CD14-positive monocyte (primary cell): Measurements from ENCODE around the gene SRPX. TPM values are rescaled to one million over a fixed set of nuclear protein-coding genes. Genes with fewer than 3 reads are reported as not detected.
A peak's percentile ranks its signal among the peaks of the same experiment; 100 is the strongest.

Experiments
- DNase-seq, 3 donors: peaks; one replicate each; pipeline ENCODE4 v3.0.0-alpha.2; 2011 to 2022
- H2AFZ ChIP-seq: 2 replicates; pipeline ENCODE4 v1.6.0; 2012; ENCODE audit warnings: mild to moderate bottlenecking, low read depth, low read length, inconsistent platforms; ENCODE audit not compliant: insufficient read depth, poor library complexity, severe bottlenecking
- H3K27ac ChIP-seq, 2 donors: 1 replicate in 1 of 2; 2 replicates in 1 of 2; pipeline ENCODE4 v1.5.1; 2012 to 2013; ENCODE audit warnings: low read length in 2 of 2, control low read depth in 1 of 2, inconsistent platforms in 1 of 2, low read depth in 1 of 2, mild to moderate bottlenecking in 1 of 2
- H3K27me3 ChIP-seq, 2 donors: one replicate each; pipeline versions ENCODE4 v1.6.0 to v1.6.1; 2011 to 2013; ENCODE audit warnings: low read length in 2 of 2; ENCODE audit not compliant: control insufficient read depth in 2 of 2, insufficient read depth in 2 of 2
- H3K36me3 ChIP-seq, 2 donors: replicated peaks in 1 of 2; 1 replicate in 1 of 2; 2 replicates in 1 of 2; pipeline versions ENCODE4 v1.5.1 to v1.6.1; 2012 to 2013; ENCODE audit warnings: low read length in 2 of 2, control low read depth in 1 of 2, inconsistent platforms in 1 of 2, mild to moderate bottlenecking in 1 of 2; ENCODE audit not compliant: insufficient read depth in 2 of 2, control insufficient read depth in 1 of 2
- H3K4me1 ChIP-seq, 2 donors: 1 replicate in 1 of 2; 2 replicates in 1 of 2; pipeline versions ENCODE4 v1.5.1 to v1.6.1; 2012 to 2013; ENCODE audit warnings: low read length in 2 of 2, control low read depth in 1 of 2, inconsistent platforms in 1 of 2, mild to moderate bottlenecking in 1 of 2, moderate library complexity in 1 of 2; ENCODE audit not compliant: insufficient read depth in 2 of 2, control insufficient read depth in 1 of 2
- H3K4me2 ChIP-seq: replicated peaks from 2 replicates; pipeline ENCODE3; 2012; ENCODE audit warnings: low read length, moderate library complexity, mild to moderate bottlenecking; ENCODE audit not compliant: poor library complexity, severe bottlenecking; ENCODE audit errors: extremely low read depth
- H3K4me3 ChIP-seq, 3 experiments: fragments of 200-600 bp in 1 of 3; sonication (generic) in 1 of 3; replicated peaks in 1 of 3; 1 replicate in 2 of 3; 2 replicates in 1 of 3; pipeline ENCODE4 v1.5.1; 2011 to 2013; ENCODE audit warnings: low read length in 3 of 3, mild to moderate bottlenecking in 3 of 3, control low read depth in 2 of 3, low read depth in 2 of 3, inconsistent platforms in 1 of 3, moderate library complexity in 1 of 3
- H3K79me2 ChIP-seq: 2 replicates; pipeline ENCODE4 v1.6.0; 2012; ENCODE audit warnings: mild to moderate bottlenecking, control low read depth, inconsistent platforms, low read length, moderate library complexity; ENCODE audit not compliant: insufficient read depth
- H3K9ac ChIP-seq: 2 replicates; pipeline ENCODE4 v1.6.0; 2017; ENCODE audit warnings: low read length, mild to moderate bottlenecking; ENCODE audit not compliant: insufficient read depth, poor library complexity, severe bottlenecking
- H3K9me3 ChIP-seq, 2 donors: replicated peaks in 1 of 2; 1 replicate in 1 of 2; 2 replicates in 1 of 2; pipeline versions ENCODE4 v1.5.1 to v1.6.1; 2012 to 2013; ENCODE audit warnings: low read length in 2 of 2, control low read depth in 1 of 2; ENCODE audit not compliant: control insufficient read depth in 1 of 2, insufficient read depth in 1 of 2
- H4K20me1 ChIP-seq: 2 replicates; pipeline ENCODE4 v1.6.0; 2012; ENCODE audit warnings: mild to moderate bottlenecking, low read length, control low read depth, moderate library complexity; ENCODE audit not compliant: insufficient read depth
- H3K27ac Mint-ChIP-seq, 7 donors: one replicate each; pipeline ENCODE4 v1.8.0; 2020; ENCODE audit warnings: mild to moderate bottlenecking in 7 of 7, mixed read lengths in 7 of 7, moderate library complexity in 6 of 7, inconsistent platforms in 2 of 7
- H3K27me3 Mint-ChIP-seq, 3 donors: one replicate each; pipeline ENCODE4 v1.8.0; 2021 to 2022; ENCODE audit warnings: low read depth in 3 of 3, mild to moderate bottlenecking in 3 of 3, mixed read lengths in 3 of 3, moderate library complexity in 3 of 3, inconsistent platforms in 1 of 3
- H3K36me3 Mint-ChIP-seq, 2 donors: one replicate each; pipeline ENCODE4 v1.8.0; 2020; ENCODE audit warnings: mixed read lengths in 2 of 2, inconsistent platforms in 1 of 2, mild to moderate bottlenecking in 1 of 2
- H3K4me1 Mint-ChIP-seq: one replicate; pipeline ENCODE4 v1.8.0; 2020; ENCODE audit warnings: mild to moderate bottlenecking, mixed read lengths
- H3K4me3 Mint-ChIP-seq, 2 donors: one replicate each; pipeline ENCODE4 v1.8.0; 2020; ENCODE audit warnings: mild to moderate bottlenecking in 2 of 2, mixed read lengths in 2 of 2, moderate library complexity in 1 of 2
- H3K9me3 Mint-ChIP-seq, 7 donors: one replicate each; pipeline ENCODE4 v1.8.0; 2020 to 2022; ENCODE audit warnings: mixed read lengths in 7 of 7, mild to moderate bottlenecking in 6 of 7, moderate library complexity in 6 of 7, inconsistent platforms in 2 of 7
- WGBS: methylation state at CpG from one replicate; pipeline ENCODE4 v1.1.5; 2013; ENCODE audit warnings: missing lambda C conversion rate; ENCODE audit not compliant: insufficient coverage; 5-methylcytosine and 5-hydroxymethylcytosine counted together
- intact Hi-C, 2 donors: fragments of 100-400 bp; cut with micrococcal nuclease; formaldehyde crosslinking; loops; one replicate each; pipeline versions ENCODE4 v1.15.0 to v1.15.1; 2023
- polyA plus RNA-seq, 3 donors: library from polyadenylated mRNA; depleted of rRNA in 1 of 3; unstranded in 2 of 3; stranded (reverse) in 1 of 3; fragments of 300-500 nt in 2 of 3; fragments of >200 nt in 1 of 3; fragmentation: Illumina TruSeq in 2 of 3; gene quantifications; 1 replicate in 2 of 3; 2 replicates in 1 of 3; pipeline ENCODE4 v1.2.3, GENCODE V29; 2012 to 2021
- TF ChIP-seq, protein P1 (sequence below): fragments of 200-600 bp; IDR thresholded peaks from one replicate; pipeline ENCODE4 v1.8.0; 2022; ENCODE audit warnings: antibody characterized with exemption, mild to moderate bottlenecking

Gene SRPX
- polyA plus RNA-seq, 3 donors: not detected

GRCh38 chrX:38172596-38172995 is 48.1 kb downstream of the SRPX start:
- no peak for DNase-seq
- no peaks in the 10 kb centered on the region for H3K9me3 Mint-ChIP-seq
- Histone ChIP-seq H4K20me1 (no peaks in the 10 kb centered on the region), H3K4me1 (no peaks in the 10 kb centered on the region), H3K79me2 (no peaks in the 10 kb centered on the region), H3K36me3 (no peaks in the 10 kb centered on the region), H3K27me3 (no peaks in the 10 kb centered on the region), H3K4me3 (no peak overlapping the region), H3K4me2 (no peak overlapping the region), H2AFZ (no peak overlapping the region), H3K9me3 (no peaks in the 10 kb centered on the region), H3K9ac (no peak overlapping the region), H3K27ac (no peak overlapping the region)
- 85% methylated on average over 3 of the region's 3 CpGs for WGBS
- peaks cover 5% of the 10 kb centered on the region for H3K4me1 Mint-ChIP-seq
- H3K4me3 Mint-ChIP-seq: no peak overlapping the region
- TF ChIP-seq, protein P1, sequence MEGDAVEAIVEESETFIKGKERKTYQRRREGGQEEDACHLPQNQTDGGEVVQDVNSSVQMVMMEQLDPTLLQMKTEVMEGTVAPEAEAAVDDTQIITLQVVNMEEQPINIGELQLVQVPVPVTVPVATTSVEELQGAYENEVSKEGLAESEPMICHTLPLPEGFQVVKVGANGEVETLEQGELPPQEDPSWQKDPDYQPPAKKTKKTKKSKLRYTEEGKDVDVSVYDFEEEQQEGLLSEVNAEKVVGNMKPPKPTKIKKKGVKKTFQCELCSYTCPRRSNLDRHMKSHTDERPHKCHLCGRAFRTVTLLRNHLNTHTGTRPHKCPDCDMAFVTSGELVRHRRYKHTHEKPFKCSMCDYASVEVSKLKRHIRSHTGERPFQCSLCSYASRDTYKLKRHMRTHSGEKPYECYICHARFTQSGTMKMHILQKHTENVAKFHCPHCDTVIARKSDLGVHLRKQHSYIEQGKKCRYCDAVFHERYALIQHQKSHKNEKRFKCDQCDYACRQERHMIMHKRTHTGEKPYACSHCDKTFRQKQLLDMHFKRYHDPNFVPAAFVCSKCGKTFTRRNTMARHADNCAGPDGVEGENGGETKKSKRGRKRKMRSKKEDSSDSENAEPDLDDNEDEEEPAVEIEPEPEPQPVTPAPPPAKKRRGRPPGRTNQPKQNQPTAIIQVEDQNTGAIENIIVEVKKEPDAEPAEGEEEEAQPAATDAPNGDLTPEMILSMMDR: no peak
- peak overlapping the region in 1 of 7 donors; percentile 0 for H3K27ac Mint-ChIP-seq
- H3K36me3 Mint-ChIP-seq: no peaks in the 10 kb centered on the region
- intact Hi-C loops: no loop called here
- peaks cover 0 to 7% (median 0%) of the 10 kb centered on the region in 3 donors for H3K27me3 Mint-ChIP-seq

- Histone ChIP-seq H3K79me2 (no peaks in the 10 kb centered on the region), H3K4me2 (no peak overlapping the region), H4K20me1 (no peaks in the 10 kb centered on the region), H3K9me3 (no peaks in the 10 kb centered on the region), H3K4me3 (no peak overlapping the region), H3K36me3 (no peaks in the 10 kb centered on the region), H3K27ac (no peak overlapping the region), H3K4me1 (no peaks in the 10 kb centered on the region), H2AFZ (no peak overlapping the region), H3K27me3 (no peaks in the 10 kb centered on the region), H3K9ac (no peak overlapping the region)
- no peaks in the 10 kb centered on the region for H3K9me3 Mint-ChIP-seq
- H3K27ac Mint-ChIP-seq: no peak overlapping the region
- intact Hi-C loops: no loop called here
- no CpG with 5 or more reads among the region's 1 CpG for WGBS
- peaks cover 5% of the 10 kb centered on the region for H3K4me1 Mint-ChIP-seq
- TF ChIP-seq, protein P1: no peak
- no peaks in the 10 kb centered on the region for H3K36me3 Mint-ChIP-seq
- DNase-seq: no peak
- H3K27me3 Mint-ChIP-seq: peaks cover 0 to 7% (median 0%) of the 10 kb centered on the region in 3 donors
- no peak overlapping the region for H3K4me3 Mint-ChIP-seq
Measured at GRCh38 chrX:38170556-38170955, 50.1 kb downstream of the SRPX start.
